ENCODE results near the gene RAB4B.

DNA sequence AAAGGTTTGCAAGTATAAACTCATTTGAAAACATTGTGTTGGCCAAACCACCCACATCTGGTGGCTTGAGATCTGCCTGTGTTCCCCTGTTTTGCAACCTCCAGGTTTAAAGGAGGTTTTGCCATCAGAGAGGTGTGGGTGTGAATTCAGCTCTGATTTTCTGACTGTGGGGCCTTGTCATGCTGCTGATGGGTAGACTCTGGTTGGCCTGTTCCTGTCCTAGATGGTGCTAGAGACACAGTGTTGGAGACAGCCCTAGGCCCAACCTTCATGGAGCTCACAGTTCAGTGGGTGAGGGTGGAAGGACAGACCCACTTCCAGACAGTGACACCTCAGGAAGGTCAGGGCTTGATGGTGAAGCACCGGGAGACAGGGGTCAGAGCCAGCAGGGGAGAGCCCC is 7.5 kb downstream of the RAB4B start:
- TF ChIP-seq, protein P1, sequence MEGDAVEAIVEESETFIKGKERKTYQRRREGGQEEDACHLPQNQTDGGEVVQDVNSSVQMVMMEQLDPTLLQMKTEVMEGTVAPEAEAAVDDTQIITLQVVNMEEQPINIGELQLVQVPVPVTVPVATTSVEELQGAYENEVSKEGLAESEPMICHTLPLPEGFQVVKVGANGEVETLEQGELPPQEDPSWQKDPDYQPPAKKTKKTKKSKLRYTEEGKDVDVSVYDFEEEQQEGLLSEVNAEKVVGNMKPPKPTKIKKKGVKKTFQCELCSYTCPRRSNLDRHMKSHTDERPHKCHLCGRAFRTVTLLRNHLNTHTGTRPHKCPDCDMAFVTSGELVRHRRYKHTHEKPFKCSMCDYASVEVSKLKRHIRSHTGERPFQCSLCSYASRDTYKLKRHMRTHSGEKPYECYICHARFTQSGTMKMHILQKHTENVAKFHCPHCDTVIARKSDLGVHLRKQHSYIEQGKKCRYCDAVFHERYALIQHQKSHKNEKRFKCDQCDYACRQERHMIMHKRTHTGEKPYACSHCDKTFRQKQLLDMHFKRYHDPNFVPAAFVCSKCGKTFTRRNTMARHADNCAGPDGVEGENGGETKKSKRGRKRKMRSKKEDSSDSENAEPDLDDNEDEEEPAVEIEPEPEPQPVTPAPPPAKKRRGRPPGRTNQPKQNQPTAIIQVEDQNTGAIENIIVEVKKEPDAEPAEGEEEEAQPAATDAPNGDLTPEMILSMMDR (IDR thresholded peaks at IDR 0.05): no peak
- TF ChIP-seq POLR2A (IDR thresholded peaks at IDR 0.05; ENCODE audit: low read depth): no peak
- no peak for TF ChIP-seq EP300 (IDR thresholded peaks at IDR 0.05)
- TF ChIP-seq POLR2AphosphoS5 (IDR thresholded peaks at IDR 0.05): no peak

Data from esophagus muscularis mucosa (tissue), 4 donors.